ENCODE data around the gene SYT14.

DNA sequence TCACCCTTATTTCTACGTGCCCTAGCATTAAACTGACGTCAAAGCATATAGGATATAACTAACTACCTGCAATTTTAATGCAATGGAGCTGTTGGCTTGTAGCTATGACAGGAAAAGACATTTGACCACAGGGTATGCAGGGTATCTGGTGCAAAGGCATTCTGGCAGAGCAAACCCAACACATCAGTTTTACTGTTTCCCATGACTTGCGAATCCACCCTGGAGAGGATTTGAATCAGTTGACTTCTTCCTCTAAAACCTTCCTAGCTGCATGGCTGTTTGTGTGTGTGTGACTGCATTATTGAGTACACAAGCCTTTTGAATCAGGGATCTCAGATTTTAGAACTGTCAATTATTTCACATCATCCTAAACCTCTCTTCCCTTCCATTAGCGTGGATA lies 41.7 kb upstream of the SYT14 start:
- TF ChIP-seq RFX5 (IDR thresholded peaks at IDR 0.05) (no peak), POLR2A (IDR thresholded peaks at IDR 0.05; ENCODE audit: low read length) (no peak), JUN (IDR thresholded peaks at IDR 0.05) (no peak), SMC3 (IDR thresholded peaks at IDR 0.05) (no peak)
